Urothelium cell line (cell line): ENCODE measurements around the gene BCL2L1.

Source experiments
- DNase-seq: peaks from one replicate; pipeline ENCODE4 v3.0.0; 2011; ENCODE audit warnings: low spot score, mixed read lengths
- FAIRE-seq: peaks from 2 replicates; lab custom pipeline; 2011; peaks lifted over from hg19 to GRCh38; lab: Jason Lieb, UNC

Gene BCL2L1

DNA sequence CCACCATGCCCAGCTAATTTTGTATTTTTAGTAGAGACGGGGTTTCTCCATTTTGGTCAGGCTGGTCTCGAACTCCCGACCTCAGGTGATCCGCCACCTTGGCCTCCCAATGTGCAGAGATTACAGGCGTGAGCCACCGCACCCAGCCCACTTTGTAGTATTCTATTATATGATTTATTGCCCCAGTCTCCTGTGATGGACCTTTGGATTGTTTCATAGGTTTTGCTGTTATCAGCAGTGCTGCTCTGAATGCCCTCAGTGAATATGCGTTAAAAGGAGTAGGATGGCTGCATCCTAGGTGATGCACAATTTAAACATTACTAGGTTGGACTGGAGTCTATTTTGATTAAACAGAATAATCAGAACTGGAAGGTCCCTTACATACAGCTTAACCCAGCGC lies 107.3 kb downstream of the BCL2L1 start:
- DNase-seq (no peak), FAIRE-seq (no peak)
